ENCODE results near the gene FLT1.

FLT1 gene

DNA sequence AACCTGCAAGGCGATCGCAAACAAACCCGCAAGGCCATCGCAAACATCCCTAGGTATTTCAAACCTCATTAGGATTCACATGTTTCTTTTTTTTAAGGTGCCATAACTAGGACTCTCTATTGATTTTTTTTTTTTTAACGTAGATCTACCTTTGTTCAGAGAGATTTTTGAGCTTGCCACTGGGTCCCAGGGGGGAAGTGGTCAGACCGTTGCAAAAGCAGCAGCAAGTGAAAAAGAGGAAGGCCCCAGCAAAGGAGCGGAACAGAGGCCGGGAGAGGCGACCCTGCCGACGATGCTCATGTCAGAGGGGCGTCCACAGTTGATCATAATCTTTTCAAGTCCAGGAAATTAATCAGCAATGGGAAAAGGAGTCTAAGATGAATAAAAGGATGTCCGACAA, 32.7 kb upstream of the FLT1 start:
- no peak for DNase-seq (ENCODE audit: low read depth in 3 of 3)

DNA sequence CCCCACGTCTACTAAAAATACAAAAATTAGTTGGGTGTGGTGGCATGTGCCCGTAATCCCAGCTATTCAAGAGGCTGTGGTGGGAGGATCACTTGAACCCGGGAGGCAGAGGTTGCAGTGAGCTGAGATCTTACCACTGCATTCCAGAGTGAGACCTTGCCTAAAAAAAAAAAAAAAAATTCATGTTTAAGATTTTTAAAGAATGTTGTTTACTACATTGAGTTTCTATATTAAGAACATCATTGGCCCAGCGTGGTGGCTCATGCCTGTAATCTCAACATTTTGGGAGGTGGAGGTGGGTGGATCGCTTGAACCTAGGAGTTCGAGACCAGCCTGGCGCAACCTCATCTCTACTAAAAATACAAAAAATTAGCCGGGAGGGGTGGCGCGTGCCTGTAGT, 31.9 kb upstream of the FLT1 start:
- no peak for DNase-seq (ENCODE audit: low read depth in 3 of 3)

DNA sequence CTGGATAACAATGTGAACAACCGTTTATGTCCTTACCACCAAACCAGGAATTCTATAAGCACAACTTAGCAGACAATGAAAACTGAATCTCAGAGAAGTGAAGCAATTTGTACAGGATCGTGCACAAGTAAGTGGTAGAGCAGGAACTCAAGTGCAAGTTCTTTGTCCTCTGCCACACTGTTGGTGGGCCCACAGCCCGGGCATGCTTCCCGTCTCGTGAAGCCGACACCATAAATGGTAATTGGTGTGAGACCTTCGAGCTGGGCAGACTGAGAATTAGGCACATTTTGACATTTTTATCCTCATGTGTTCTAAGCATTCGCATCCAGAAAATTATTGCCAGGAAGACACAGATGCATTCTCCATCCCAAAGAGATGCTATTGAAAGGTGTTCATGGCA, 27.9 kb upstream of the FLT1 start:
- no peak for DNase-seq (ENCODE audit: low read depth in 3 of 3)

DNA sequence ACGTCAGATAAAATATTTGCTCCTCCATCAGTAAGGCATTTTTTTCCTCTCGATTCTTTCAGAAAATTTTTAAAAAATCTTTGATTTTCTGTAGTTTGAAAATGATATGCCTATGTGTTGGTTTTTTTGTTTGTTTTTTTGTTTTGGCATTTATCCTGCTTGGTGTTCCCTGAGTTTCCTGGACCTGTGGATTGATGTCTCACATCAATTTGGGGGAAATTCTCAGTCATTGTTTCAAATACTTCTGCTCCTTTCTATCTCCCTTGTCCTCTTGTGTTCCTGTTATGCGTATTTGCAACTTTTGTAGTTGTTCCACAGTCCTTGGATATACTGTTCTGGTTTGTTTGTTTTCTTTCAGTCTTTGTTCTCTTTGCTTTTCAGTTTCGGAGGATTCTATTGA, 18.8 kb upstream of the FLT1 start:
- no peak for DNase-seq (ENCODE audit: low read depth in 3 of 3)

DNA sequence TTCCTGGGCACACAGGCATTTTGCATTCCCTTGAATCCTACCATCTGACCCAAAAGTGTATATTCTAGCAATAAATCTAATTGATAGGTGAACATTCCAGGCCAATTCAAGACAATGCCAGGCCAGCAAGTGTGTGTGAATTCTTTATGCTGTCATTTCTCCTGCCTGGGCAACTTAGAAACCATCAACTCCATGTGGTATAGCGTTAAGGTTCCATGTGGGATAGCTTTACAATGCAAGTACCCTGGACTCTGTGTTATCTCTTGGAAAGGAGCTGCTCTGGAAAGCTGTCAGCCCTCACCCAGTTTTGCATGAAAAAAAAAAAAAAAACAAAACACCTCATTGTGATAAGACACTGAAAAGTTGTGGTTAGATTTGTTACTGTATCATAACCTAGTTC, 15.6 kb upstream of the FLT1 start:
- no peak for DNase-seq (ENCODE audit: low read depth in 3 of 3)

DNA sequence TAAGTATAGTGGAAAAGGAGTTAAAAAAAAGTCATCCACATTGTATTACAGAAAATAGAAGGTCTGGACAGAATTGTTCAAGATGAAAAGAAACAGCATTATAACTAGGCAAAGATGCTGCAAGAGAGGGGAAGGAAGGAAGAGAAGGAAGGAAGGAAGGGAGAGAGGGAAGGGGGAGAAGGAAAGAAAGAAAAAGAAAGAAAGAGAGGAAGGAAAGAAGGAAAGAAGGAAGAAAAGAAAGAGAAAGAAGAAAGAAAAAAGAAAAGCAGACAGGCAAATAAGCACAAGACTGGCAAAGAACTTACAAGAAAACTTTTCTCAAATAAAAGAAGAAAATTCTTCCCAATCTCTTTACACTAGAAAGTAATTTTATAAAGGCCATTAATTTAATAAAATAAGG, 15.1 kb upstream of the FLT1 start:
- DNase-seq (ENCODE audit: low read depth in 3 of 3), result no peak

DNA sequence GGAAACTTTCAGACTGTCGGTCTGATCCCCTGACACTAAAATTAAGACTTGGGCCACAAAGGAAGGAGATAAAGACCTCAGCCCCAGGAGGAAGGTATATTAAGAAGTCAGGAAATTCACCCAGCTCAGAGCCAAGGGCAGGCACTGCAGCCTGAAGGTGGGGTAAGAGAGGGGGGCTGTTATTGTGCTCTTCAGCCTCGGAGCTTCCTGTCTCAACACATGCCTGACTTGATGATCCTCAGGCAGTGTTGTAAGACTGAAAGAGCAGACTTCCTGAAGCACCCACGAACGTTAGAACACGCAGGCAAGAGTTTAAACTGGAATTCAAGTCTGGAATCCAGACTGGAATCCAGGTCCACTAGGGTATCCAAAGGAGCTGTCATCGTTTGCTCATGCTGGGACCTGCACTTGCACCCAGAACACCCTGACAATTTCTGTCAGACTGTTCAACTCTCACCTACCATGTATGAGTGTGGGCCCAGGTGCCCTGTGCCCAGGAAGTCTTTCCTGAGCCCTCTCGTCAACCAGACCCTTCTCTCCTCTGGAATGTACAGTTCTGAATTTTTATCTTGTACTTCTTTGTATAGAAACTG, 10.7 kb upstream of the FLT1 start:
- DNase-seq (ENCODE audit: low read depth in 3 of 3), result no peak

DNA sequence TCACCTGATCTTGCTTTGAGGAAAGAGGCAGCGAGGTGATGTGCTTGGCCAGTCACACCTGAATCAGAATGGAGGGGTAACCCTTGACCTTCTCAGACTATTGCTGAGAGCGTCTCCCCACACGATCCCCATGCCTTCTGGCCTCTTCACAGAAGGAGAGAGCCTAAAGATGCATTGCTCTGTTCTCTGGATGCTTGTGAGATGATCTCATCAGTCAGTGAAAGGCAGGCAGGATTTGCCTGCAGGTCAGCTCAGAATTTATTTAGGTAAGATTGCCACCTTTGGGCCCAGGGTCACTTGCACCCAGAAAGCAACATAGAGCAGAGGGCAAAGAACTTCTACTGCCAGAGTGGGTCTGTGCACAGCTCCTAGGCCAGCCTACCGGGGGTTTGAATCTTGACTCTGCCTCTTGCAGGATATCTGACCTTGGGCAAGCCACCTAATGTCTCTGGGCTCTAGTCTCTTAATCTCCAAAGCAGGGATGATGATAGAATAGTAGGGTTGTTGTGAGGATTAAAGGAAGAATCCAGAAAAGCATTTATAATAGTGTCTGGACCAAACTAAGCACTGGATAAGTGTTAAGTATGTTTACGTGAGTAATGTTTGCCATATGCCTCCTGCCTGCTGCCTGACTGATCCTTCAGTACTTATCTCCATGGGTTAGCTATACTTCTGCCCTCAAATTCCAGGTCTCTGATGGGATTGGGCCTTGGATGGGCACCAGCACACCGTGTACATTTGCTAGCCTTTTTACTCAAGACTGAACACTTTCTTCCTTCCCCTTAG, 8.4 kb upstream of the FLT1 start:
- DNase-seq (ENCODE audit: low read depth in 3 of 3), result no peak

DNA sequence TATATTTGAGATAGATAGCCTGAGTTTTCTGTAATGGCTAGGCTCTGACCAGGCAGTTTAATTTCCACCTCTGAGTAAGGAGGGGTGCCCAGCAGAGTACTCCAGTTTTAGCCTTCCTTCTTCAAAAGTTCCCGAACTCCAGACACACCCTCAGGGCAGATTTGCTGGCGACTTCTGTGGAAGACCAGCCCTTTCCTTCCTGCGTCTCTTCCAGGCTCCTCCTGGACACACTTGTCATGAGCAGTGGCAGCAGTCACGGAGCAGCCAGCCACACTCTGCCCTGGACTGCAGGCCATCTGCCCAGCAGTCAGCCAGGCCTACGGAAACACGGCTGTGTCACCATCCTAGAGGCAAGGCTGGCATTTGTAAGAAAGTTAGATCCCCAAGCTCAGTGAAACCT, 6.6 kb upstream of the FLT1 start:
- DNase-seq (ENCODE audit: low read depth in 3 of 3), result no peak

DNA sequence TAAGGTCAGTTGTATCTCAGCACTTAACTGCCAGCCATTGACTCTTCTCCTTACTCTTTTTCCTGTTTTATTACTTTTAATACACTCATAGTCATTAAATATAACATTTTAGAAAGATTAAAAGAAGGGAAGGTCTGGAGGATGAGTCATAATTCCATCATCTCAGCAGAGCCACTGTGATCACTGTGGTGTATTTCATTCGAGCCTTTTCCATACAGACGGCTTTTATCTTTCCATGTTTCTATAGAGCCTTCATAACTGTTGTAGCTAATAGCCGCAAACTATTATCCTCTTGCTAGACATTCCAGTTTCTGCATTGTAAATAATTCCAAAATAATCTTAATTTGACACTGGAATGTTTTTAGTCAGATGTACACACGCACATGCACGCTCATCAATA, 4.7 kb upstream of the FLT1 start:
- DNase-seq (ENCODE audit: low read depth in 3 of 3), result no peak

DNA sequence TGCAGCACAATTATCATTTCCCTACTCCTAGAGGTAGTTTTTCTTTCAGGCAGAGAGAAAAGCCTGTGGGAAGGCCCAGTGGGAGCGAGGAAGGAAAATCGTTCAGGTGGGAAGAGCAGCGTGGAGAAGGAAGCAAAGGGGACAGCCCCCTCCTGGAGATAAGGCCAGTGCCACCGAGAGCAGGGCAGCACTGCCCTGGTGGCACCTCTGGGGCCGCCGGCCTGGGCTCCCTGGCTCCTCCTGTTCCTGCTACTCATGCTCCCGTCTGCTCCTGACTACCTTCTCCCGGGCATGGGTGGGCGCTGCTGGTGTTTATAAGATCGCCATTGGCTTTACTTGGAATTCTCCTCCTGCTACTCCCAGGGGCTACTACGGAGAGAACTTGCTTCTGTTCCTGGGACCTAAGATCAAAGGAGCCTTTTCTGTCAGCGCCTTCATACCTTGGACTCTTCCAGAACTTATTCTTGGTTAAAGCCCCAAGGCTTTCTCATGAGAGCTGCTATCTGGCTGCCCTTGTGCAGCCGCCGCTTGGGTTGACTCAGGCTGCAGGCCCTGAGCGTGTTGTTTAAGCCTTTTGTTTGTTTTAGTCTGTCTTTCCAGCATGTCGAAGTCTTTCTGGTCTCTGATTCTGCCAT, 3.7 kb upstream of the FLT1 start:
- no peak for DNase-seq (ENCODE audit: low read depth in 3 of 3)

DNA sequence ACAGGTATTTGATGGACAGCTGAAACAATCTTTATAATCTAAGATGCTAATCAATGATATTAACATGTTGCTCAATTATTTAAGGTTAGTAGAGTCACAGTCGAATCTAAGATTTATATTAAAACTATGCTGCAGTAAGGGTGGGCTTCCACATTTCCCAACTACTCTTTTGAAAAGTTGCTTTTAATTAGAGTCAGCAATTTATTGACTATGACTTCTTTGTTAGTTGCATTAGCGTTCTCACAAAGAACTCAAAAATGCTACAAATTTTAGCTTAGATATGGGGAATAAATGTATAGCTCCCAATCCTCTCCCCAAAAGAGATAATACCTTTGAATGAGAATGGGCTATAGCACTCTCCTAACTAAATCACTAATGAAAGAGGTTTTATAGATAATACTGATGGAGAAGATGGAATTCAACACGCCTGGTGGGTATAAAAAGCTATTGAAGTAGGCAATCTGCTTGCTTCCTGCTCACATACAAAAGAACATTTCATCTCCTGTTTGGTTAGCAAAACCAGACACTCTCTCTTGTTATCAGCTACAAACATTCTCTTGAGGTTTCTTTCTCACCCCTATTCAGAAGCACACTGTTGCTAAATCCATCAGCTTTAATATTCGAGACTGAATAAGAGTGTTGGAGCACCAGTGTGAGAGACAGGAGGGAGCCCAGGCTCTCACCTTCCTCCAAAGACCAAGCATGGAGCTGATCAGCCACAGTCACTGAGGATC, 2.4 kb upstream of the FLT1 start:
- DNase-seq (ENCODE audit: low read depth in 3 of 3), result no peak

DNA sequence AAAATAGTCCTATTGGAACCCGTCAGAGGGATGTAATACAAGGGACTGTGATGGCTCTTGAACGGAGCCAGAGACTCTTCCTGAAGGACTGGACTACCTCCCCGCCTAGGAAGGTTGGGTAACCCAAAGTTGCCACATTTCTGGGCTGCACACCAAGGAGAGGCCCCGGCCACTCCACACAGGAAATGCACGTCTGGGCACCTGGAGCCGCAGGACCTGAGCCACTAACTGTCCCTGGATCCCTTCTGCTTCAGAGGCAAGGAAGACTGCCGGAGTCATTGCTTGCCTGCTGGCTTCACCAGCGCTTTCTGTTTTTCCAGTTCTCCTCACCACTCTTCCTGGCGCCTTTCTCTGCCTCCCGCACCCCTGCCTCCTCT, 1.2 kb upstream of the FLT1 start:
- DNase-seq (ENCODE audit: low read depth in 3 of 3), result no peak

DNA sequence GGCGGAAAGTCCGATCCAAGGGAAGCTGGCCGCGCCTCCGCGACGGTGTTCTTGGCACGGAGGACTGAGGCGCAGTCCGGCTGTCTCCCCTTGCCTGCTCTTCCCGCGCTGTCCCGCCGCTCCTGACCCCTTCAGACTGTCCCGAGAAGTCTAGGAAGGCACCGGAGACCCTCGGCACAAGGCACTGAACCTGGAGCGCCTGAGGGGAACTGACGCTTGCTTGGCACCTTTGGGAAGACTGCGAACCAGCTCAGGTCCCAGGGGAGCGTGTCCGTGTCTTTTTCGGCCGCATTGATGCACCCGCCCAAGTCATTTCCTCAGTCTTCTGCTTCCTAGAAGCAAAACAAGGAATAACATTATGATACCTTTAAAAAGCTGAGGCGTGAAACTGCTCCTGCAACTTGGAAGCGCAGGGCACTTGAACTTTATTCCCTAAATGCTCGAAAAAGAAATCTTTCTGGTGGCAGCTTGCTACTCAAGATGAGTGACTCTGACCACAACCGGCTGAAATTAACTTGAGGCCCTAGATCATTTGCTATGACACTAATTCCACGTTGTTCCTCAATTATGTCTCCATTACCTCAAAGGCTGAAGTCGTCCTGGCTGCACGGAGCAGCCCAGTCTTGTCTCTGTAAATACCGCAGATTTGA, 735 bp upstream of the FLT1 start:
- DNase-seq (ENCODE audit: low read depth in 3 of 3), result no peak

DNA sequence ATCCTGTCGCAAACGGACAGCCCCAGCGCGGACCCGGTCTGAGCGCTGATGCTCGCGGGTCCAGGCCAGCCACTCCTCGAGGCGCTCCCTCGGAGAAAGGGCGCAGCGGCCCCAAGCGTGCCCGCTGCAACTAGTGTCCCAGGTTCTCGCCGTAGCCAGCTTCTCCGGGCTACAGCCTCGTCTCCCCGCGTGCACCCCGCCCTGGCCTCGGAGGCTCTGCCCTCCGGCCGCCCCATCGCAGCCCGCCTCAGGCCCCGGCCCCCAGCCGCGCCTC, 487 bp downstream of the FLT1 start:
- DNase-seq (ENCODE audit: low read depth in 3 of 3), result no peak

DNA sequence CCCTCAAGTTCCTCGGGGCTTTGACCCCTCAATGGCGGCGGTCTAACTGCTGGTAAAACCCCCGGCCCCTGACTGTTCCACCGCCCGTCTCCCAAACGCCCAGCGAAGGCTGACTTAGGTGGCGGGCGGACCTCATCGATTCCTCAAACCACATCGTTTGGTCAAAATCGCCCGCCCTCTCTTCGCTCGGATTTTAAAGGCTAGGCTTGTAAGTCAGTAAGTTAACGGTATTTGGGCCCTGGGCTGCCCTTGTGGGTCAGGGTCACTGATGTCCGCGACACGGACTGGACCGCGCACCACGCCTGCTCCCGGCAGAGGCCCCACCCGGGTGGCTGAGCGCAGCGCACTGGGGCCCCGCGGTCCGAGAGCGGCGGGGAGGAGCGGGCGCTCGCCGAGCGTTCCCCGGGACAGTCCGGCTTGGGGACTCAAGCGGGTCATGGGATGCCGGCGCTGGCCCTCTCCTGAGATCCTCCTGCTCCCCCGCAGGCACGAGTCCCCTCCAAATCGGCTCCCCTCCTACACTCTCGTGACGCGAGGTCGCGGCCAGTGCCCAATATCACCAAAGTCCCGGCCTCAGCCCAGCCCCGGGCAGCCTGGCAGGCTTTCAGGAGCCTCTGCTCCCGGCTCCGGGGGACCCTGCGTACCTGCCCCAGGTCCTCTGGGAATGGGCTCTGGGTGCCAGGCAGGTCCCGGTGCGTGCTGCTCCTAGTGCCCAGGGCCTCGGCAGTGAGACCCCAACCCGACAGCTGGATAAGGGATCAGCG, 1.0 kb downstream of the FLT1 start:
- peak in 1 of 3 donors; percentile 9 for DNase-seq (ENCODE audit: low read depth in 3 of 3)

DNA sequence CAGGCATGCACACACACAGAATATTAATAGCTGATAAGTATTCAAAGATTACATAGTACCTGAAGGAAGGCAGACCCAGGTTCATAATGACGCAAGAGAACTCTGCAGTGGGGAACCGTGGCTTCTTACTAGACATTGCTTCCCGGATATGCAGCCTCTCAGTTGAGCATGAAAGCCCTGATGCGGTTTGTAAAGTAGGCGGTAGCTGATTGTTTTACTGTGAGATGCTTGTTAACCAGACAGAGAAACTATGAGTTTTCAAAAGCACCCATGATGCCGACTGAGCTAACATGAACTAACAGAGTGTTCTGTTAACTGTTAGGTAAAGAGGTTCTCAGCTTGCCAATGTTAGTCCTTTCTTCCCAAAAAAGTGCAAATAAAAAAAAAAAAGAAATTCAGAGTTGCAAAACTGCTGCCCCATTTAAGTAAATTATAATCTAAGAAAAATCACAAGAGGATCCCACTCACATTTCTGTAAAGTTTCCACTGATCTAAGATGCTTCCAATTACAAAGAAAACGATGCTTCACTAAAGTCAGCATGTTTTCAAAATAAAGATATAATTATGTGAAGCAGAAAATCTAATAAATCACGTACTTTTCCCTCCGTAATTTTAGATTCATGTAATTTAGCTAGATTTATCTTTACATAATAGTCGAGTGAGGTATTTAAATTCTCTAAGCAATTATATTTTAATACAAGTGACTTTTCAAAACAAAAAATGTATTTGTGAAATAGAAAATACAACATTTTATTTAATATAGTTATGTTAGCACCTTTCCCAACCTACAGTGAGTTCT, 2.2 kb downstream of the FLT1 start:
- DNase-seq (ENCODE audit: low read depth in 3 of 3), result peak in 2 of 3 donors; percentile 44 to 51

DNA sequence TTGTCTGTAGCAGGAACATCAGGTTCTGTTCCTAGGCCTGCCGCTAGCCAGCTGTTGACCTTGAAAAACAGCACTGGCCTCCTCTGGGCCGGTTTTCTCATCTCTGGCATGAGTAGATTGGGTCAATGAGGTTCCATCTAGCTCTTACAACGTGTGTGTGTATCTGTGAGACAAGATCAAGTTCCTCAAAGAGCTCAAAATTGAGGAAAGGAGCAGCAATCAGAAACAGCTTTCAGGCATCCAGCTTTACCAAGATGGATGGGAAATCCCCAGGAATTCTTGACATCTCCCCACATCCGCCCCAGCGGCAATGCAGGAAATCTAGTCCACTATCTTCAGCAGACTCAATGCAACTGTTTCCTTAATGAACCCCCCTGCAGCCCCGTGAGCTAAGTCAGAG, 4.9 kb downstream of the FLT1 start:
- DNase-seq (ENCODE audit: low read depth in 3 of 3), result no peak

DNA sequence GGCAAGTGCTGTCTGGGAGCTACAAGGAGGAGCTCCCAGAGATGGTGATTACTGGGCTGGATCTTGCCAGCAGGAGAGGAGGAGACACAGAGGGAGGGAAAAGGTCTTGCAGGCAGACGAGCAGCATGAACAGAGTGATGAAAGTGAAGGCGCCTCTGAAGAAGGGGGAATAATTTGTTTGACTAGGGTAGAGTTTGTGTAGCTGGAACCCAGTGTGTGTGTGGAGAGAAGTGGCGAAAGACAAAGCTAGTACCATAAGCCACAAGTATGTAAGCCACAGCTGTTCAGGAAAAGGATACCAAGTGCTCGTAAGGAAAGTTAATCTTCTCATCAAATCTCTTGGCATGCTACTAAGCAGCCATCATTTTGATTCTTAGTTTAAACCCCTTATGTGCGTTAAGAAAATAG, 5.4 kb downstream of the FLT1 start:
- no peak for DNase-seq (ENCODE audit: low read depth in 3 of 3)

DNA sequence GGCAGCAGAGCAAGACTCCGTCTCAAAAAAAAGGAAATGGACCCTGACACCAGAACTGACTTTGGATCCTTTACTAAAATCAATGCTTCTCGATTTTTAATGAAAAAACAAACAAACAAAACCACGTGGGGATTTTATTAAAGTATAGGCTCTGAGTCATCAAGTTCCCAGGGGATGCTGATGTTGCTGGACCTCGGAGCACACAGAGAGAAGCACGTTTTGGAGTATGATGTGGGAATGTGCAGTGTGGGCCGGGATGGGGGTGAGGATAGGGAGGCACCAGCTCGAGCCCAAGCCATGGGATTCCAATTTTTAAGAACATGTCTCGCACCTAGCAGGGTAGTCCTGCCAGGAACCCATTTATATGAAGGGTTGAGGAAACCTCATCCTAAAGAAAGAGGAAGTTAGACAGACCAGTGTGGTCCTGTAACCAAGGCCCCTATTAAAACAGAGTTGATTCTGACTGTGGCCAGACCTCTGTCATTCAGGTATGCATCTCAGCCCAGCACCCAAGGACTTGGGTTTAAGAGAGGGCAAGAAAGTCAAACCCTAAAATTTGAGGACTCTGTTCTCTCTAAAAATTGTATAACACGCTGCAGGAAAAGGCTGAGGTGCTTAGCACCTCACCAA, 6.4 kb downstream of the FLT1 start:
- DNase-seq (ENCODE audit: low read depth in 3 of 3), result no peak

Measured in stimulated activated CD4-positive, alpha-beta T cell treated with anti-CD3 and anti-CD28 coated beads, TNF-alpha, amount 100 ng/mL, for 48 hours (primary cell).